ENCODE data around the gene ABCB8.

- no peak for TF ChIP-seq CTCF (IDR thresholded peaks at IDR 0.05)
- TF ChIP-seq POLR2A (IDR thresholded peaks at IDR 0.05) = peak in 1 of 2 donors; percentile 75
These were observed 55.0 kb downstream of the ABCB8 start, which contains the start of gene TMUB1 for GRCh38 chr7:151083071-151083823.

Measured in heart left ventricle (tissue), 13 donors.